Astrocyte (in vitro differentiated cells and primary cell): ENCODE data around the gene CFAP91. TPM values are rescaled to one million over a fixed set of nuclear protein-coding genes. Genes with fewer than 3 reads are reported as not detected.

Source experiments
- DNase-seq: peaks from one replicate; pipeline ENCODE4 v3.0.0-alpha.2; 2010; ENCODE audit warnings: low read depth
- FAIRE-seq: peaks from 2 replicates; lab custom pipeline; 2011; peaks lifted over from hg19 to GRCh38; lab: Jason Lieb, UNC
- H2AFZ ChIP-seq: 2 replicates; pipeline ENCODE4 v1.6.0; 2012; ENCODE audit warnings: low read depth, low read length, inconsistent platforms
- H3K27ac ChIP-seq: 2 replicates; pipeline ENCODE4 v1.5.1; 2011; ENCODE audit warnings: low read depth, low read length, inconsistent platforms
- H3K27me3 ChIP-seq: 2 replicates; pipeline ENCODE4 v1.6.0; 2011; ENCODE audit warnings: low read length, inconsistent platforms; ENCODE audit not compliant: insufficient read depth
- H3K36me3 ChIP-seq: 2 replicates; pipeline ENCODE4 v1.5.1; 2011; ENCODE audit warnings: low read length, inconsistent platforms; ENCODE audit not compliant: insufficient read depth
- H3K4me1 ChIP-seq: 2 replicates; pipeline ENCODE4 v1.5.1; 2011; ENCODE audit warnings: low read length, inconsistent platforms; ENCODE audit not compliant: insufficient read depth
- H3K4me2 ChIP-seq: 2 replicates; pipeline ENCODE4 v1.6.0; 2012; ENCODE audit warnings: low read length, inconsistent platforms
- H3K4me3 ChIP-seq: 2 replicates; pipeline ENCODE4 v1.5.1; 2011; ENCODE audit warnings: low read depth, mild to moderate bottlenecking, low read length, inconsistent platforms; ENCODE audit not compliant: insufficient read depth
- H3K79me2 ChIP-seq: 2 replicates; pipeline ENCODE4 v1.6.0; 2012; ENCODE audit warnings: mild to moderate bottlenecking, low read length, inconsistent platforms; ENCODE audit not compliant: insufficient read depth
- H3K9ac ChIP-seq: 2 replicates; pipeline ENCODE4 v1.6.0; 2012; ENCODE audit warnings: mild to moderate bottlenecking, low read length, inconsistent platforms
- H3K9me3 ChIP-seq: 2 replicates; pipeline ENCODE4 v1.5.1; 2012; ENCODE audit warnings: low read depth, mild to moderate bottlenecking, low read length, inconsistent platforms; ENCODE audit not compliant: insufficient read depth
- H4K20me1 ChIP-seq: 2 replicates; pipeline ENCODE4 v1.6.0; 2012; ENCODE audit warnings: low read length, inconsistent platforms; ENCODE audit not compliant: insufficient read depth
- H3K27ac Mint-ChIP-seq: one replicate; pipeline ENCODE4 v1.8.0; 2021; ENCODE audit warnings: mild to moderate bottlenecking, mixed read lengths; ENCODE audit not compliant: unreplicated experiment
- H3K27me3 Mint-ChIP-seq: one replicate; pipeline ENCODE4 v1.8.0; 2021; ENCODE audit warnings: low read depth, mixed read lengths; ENCODE audit not compliant: unreplicated experiment
- H3K36me3 Mint-ChIP-seq: one replicate; pipeline ENCODE4 v1.8.0; 2021; ENCODE audit warnings: low read depth, mixed read lengths; ENCODE audit not compliant: unreplicated experiment
- H3K4me1 Mint-ChIP-seq: one replicate; pipeline ENCODE4 v1.8.0; 2021; ENCODE audit warnings: low read depth, mixed read lengths; ENCODE audit not compliant: unreplicated experiment
- H3K4me3 Mint-ChIP-seq: one replicate; pipeline ENCODE4 v1.8.0; 2021; ENCODE audit warnings: mild to moderate bottlenecking, moderate library complexity, mixed read lengths; ENCODE audit not compliant: unreplicated experiment
- H3K9me3 Mint-ChIP-seq: one replicate; pipeline ENCODE4 v1.8.0; 2021; ENCODE audit warnings: mild to moderate bottlenecking, mixed read lengths; ENCODE audit not compliant: unreplicated experiment
- EZH2 ChIP-seq: IDR thresholded peaks from 2 replicates; pipeline ENCODE4 v1.6.1; 2012; ENCODE audit warnings: mild to moderate bottlenecking, low read length, inconsistent platforms; ENCODE audit not compliant: insufficient read depth
- total RNA-seq: library from RNA; stranded (reverse); gene quantifications from 2 replicates; pipeline ENCODE4 v1.2.1, GENCODE V29; 2021
- TF ChIP-seq, protein P1 (sequence below): IDR thresholded peaks from 2 replicates; pipeline ENCODE4 v1.5.1; 2011; ENCODE audit warnings: low read depth, mild to moderate bottlenecking, inconsistent platforms, low read length, moderate library complexity; ENCODE audit not compliant: insufficient read depth

The CFAP91 gene
- total RNA-seq, 1 donor from 2014 or later, result 0.16 TPM

DNA sequence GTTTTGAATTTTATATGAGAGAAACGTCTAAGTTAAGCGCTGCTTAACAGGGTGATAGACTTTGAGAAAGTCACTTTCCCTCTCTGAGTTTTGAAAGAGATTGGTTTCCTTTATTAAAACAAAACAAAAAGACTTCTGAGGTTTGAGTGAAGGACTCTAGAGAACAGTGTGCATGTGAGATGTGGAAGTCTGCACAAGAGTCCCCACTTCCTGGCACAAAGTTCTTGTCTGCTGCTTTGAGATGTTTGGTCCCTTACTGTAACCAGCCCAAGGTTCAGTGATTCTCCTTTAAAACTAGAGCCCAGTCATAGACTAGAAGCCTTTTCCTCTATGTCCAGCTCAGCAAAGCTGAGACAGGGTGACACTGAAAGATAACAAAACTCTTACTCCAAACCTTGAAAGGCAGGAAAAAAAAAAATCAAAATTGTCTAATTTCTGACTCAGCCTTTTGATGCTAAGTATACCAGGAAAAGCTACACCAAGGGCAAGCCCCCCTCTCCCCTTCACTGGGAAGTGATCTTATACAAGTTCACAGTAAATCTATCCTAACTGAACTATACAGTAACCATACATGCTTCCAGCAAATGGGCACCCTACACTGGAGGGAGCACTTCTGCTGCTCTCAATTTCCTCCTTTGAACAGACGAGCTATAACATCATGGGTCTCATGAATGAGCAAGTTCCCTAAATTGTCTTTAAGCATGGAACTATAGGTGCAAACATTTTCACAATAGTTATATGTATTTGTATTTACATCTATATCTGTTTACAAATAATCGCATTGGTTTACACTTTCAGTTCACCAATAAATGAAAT lies 44.7 kb upstream of the CFAP91 start:
- Histone ChIP-seq H3K9me3 (no peaks in the 10 kb centered on the region), H3K4me2 (no peak overlapping the region), H3K9ac (no peak overlapping the region), H3K27me3 (no peaks in the 10 kb centered on the region), H2AFZ (no peak overlapping the region), H3K79me2 (no peaks in the 10 kb centered on the region), H3K27ac (no peak overlapping the region), H3K36me3 (no peaks in the 10 kb centered on the region), H4K20me1 (no peaks in the 10 kb centered on the region), H3K4me3 (no peak overlapping the region), H3K4me1 (no peaks in the 10 kb centered on the region)
- FAIRE-seq (no peak), DNase-seq (no peak)
- peaks cover 3% of the 10 kb centered on the region for H3K27me3 Mint-ChIP-seq
- no peak overlapping the region for H3K27ac Mint-ChIP-seq
- H3K36me3 Mint-ChIP-seq, result no peaks in the 10 kb centered on the region
- peaks cover 12% of the 10 kb centered on the region for H3K4me1 Mint-ChIP-seq
- TF ChIP-seq, protein P1, sequence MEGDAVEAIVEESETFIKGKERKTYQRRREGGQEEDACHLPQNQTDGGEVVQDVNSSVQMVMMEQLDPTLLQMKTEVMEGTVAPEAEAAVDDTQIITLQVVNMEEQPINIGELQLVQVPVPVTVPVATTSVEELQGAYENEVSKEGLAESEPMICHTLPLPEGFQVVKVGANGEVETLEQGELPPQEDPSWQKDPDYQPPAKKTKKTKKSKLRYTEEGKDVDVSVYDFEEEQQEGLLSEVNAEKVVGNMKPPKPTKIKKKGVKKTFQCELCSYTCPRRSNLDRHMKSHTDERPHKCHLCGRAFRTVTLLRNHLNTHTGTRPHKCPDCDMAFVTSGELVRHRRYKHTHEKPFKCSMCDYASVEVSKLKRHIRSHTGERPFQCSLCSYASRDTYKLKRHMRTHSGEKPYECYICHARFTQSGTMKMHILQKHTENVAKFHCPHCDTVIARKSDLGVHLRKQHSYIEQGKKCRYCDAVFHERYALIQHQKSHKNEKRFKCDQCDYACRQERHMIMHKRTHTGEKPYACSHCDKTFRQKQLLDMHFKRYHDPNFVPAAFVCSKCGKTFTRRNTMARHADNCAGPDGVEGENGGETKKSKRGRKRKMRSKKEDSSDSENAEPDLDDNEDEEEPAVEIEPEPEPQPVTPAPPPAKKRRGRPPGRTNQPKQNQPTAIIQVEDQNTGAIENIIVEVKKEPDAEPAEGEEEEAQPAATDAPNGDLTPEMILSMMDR, result no peak
- no peak for TF ChIP-seq EZH2
- no peaks in the 10 kb centered on the region for H3K9me3 Mint-ChIP-seq
- H3K4me3 Mint-ChIP-seq, result no peak overlapping the region

DNA sequence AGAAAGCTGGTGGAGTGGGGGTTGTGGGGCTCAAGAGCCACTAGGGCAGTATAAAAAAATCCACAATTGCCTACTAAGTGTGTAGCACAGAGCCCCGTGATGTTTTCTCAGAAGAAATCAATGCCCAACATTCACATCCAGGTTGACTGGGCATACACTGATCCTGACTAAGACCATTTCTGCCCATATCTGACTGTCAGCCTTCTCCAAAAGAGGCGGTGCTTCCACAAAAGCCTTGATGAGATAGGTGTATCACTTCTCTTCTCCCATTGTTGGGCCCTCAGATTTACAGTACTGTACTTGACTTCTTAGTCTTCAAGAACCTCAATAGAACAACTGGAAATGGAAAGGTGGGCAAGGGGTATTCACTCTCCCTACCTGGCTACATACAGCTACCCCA lies 43.8 kb upstream of the CFAP91 start:
- Histone ChIP-seq H3K79me2 (no peaks in the 10 kb centered on the region), H3K9me3 (no peaks in the 10 kb centered on the region), H3K9ac (no peak overlapping the region), H4K20me1 (no peaks in the 10 kb centered on the region), H3K4me1 (no peaks in the 10 kb centered on the region), H2AFZ (no peak overlapping the region), H3K36me3 (no peaks in the 10 kb centered on the region), H3K27ac (no peak overlapping the region), H3K4me3 (no peak overlapping the region), H3K27me3 (no peaks in the 10 kb centered on the region), H3K4me2 (no peak overlapping the region)
- DNase-seq (no peak), FAIRE-seq (no peak)
- Mint-ChIP-seq H3K36me3 (no peaks in the 10 kb centered on the region), H3K4me3 (no peak overlapping the region), H3K27ac (no peak overlapping the region), H3K27me3 (no peaks in the 10 kb centered on the region), H3K9me3 (no peaks in the 10 kb centered on the region), H3K4me1 (peaks cover 13% of the 10 kb centered on the region)
- TF ChIP-seq, protein P1, result no peak
- TF ChIP-seq EZH2, result no peak

DNA sequence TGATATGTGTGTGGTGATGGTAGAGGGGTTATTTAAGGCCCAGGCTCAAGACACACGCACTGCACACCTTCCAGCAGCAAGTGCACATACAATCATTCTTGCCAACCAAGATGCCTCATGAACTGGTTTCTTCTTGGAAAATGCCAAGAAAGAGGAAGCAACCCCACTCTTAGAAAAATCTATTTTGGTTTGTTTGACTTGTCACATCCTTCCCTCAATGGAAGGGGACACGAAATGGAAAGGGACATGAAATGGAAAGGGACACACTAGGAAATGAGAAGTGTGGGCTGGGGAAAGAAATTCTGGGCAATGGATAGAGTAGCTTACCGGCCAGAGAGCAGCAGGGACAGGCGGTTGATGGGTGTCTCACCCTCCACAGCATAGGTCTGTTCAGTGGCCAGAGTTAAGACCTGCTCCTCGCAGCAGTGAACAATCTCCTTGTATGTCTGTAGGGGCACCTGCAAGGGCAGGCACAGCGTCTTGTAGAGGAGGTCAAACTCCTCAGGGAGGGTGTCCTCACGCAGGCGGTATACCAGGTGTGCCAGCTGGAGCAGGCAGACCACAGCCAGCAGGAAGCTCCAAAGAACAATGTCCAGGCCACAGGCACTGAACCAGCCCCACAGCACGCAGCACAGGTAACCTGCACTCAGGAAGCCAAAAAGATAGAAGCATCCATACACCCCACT lies 43.1 kb upstream of the CFAP91 start:
- Histone ChIP-seq H4K20me1 (no peaks in the 10 kb centered on the region), H3K27ac (no peak overlapping the region), H3K9me3 (no peaks in the 10 kb centered on the region), H3K4me3 (no peak overlapping the region), H3K4me1 (no peaks in the 10 kb centered on the region), H3K4me2 (no peak overlapping the region), H3K9ac (no peak overlapping the region), H3K79me2 (no peaks in the 10 kb centered on the region), H2AFZ (no peak overlapping the region), H3K27me3 (no peaks in the 10 kb centered on the region), H3K36me3 (no peaks in the 10 kb centered on the region)
- TF ChIP-seq EZH2, result no peak
- TF ChIP-seq, protein P1, result no peak
- no peaks in the 10 kb centered on the region for H3K9me3 Mint-ChIP-seq
- no peak overlapping the region for H3K4me3 Mint-ChIP-seq
- H3K36me3 Mint-ChIP-seq, result no peaks in the 10 kb centered on the region
- DNase-seq, result no peak
- no peaks in the 10 kb centered on the region for H3K27me3 Mint-ChIP-seq
- peaks cover 21% of the 10 kb centered on the region for H3K4me1 Mint-ChIP-seq
- no peak overlapping the region for H3K27ac Mint-ChIP-seq
- FAIRE-seq, result no peak
